Stomach (tissue), 19 donors: ENCODE results near the gene CHAT. TPM values are rescaled to one million over a fixed set of nuclear protein-coding genes. Genes with fewer than 3 reads are reported as not detected.

ENCODE experiments used
- DNase-seq, 2 donors: peaks; one replicate each; pipeline versions ENCODE4 v3.0.0 to v3.0.0-alpha.2; 2013 to 2019
- H3K27ac ChIP-seq, 5 donors: fragments of 200-600 bp in 4 of 5; sonication (generic) in 4 of 5; one replicate each; pipeline ENCODE4 v1.5.1; 2013 to 2019; ENCODE audit warnings: mild to moderate bottlenecking in 1 of 5, moderate library complexity in 1 of 5
- H3K27me3 ChIP-seq, 3 donors: fragments of 200-600 bp; sonication (generic); one replicate each; pipeline ENCODE4 v1.5.1; 2017 to 2019; ENCODE audit warnings: mixed run types in 1 of 3
- H3K36me3 ChIP-seq, 4 donors: fragments of 200-600 bp; sonication (generic); 1 replicate in 3 of 4; 2 replicates in 1 of 4; pipeline ENCODE4 v1.5.1; 2016 to 2019
- H3K4me1 ChIP-seq, 4 donors: fragments of 200-600 bp; sonication (generic); one replicate each; pipeline ENCODE4 v1.5.1; 2016 to 2019
- H3K4me3 ChIP-seq, 4 donors: fragments of 200-600 bp; sonication (generic) in 3 of 4; one replicate each; pipeline ENCODE4 v1.5.1; 2016 to 2019; ENCODE audit warnings: mild to moderate bottlenecking in 1 of 4
- H3K9me3 ChIP-seq, 4 donors: fragments of 200-600 bp; sonication (generic); one replicate each; pipeline ENCODE4 v1.5.1; 2016 to 2019
- CTCF ChIP-seq, 7 experiments: fragments of 450-650 bp in 4 of 7; fragments of 200-600 bp in 3 of 7; sonication (generic) in 3 of 7; IDR thresholded peaks; one replicate each; pipeline ENCODE4 v1.5.1; 2016 to 2019; ENCODE audit warnings: antibody characterized with exemption in 7 of 7, control low read depth in 2 of 7, mild to moderate bottlenecking in 1 of 7
- EP300 ChIP-seq: sonication (generic); formaldehyde crosslinking; IDR thresholded peaks from one replicate; pipeline ENCODE4 v1.6.1; 2017; ENCODE audit warnings: antibody characterized with exemption
- POLR2A ChIP-seq, 4 donors: fragments of 450-650 bp; IDR thresholded peaks; one replicate each; pipeline ENCODE4 v1.6.1; 2016; ENCODE audit warnings: antibody characterized with exemption in 4 of 4, control low read depth in 2 of 4, mild to moderate bottlenecking in 1 of 4, moderate library complexity in 1 of 4
- POLR2AphosphoS5 ChIP-seq, 3 donors: sonication (generic); formaldehyde crosslinking; IDR thresholded peaks; one replicate each; pipeline ENCODE4 v1.6.1; 2016; ENCODE audit warnings: antibody characterized with exemption in 3 of 3
- WGBS, 5 donors: extraction: QIAGEN DNeasy Blood & Tissue Kit in 3 of 5; methylation state at CpG; one replicate each; pipeline versions ENCODE4 v1.1.5 to v1.1.7; 2013 to 2018; 5-methylcytosine and 5-hydroxymethylcytosine counted together
- intact Hi-C: fragments of 100-400 bp; cut with DNase I; formaldehyde crosslinking; loops from one replicate; pipeline ENCODE4 v1.15.1; 2023; ENCODE audit warnings: low total_unique reads
- long read RNA-seq, 10 donors: transcript quantifications; one replicate each; lab custom pipeline, GENCODE V29; 2026
- polyA plus RNA-seq, 3 donors: library from polyadenylated mRNA; stranded (reverse); fragments of 200-250 nt; gene quantifications; one replicate each; pipeline ENCODE4 v1.2.3, GENCODE V29; 2013
- total RNA-seq, 5 donors: library from RNA; depleted of rRNA; stranded (reverse); fragments of >200 nt; gene quantifications; one replicate each; pipeline versions ENCODE4 v1.1.0 to v1.2.3, GENCODE V29; 2014 to 2016
- donor health status: healthy with polysubstance abuse.
- donor health status: Bipolar disorder and iron deficiency.
- donor health status: healthy.

The CHAT gene
- total RNA-seq (1 to 10 TPM in 1 of 5 donors, not detected in 4; 8.7 TPM), polyA plus RNA-seq (not detected)
- long read RNA-seq, donor 1 = 0 reads
- long read RNA-seq, donor 2 = 0 reads
- long read RNA-seq, donor 3 = 0 reads
- long read RNA-seq, donor 4 = 0 reads
- long read RNA-seq, donor 5 = 0 reads
- long read RNA-seq, donor 6 = 0 reads
- long read RNA-seq, donor 7 = 0 reads
- long read RNA-seq, donor 8 = 0 reads
- long read RNA-seq, donor 9 = 0 reads
- long read RNA-seq, donor 10 = 0 reads

GRCh38 chr10:49613882-49614241 is at the start of gene CHAT:
Gene CHAT (plus strand): TSS chr10:49614037. CDS start chr10:49614190, 153 bp downstream.
- H3K4me1 ChIP-seq = peaks cover 13 to 58% (median 27%) of the 10 kb centered on the region in 4 donors
- no peak for DNase-seq
- no peak within 1 kb of the TSS for H3K27ac ChIP-seq
- TF ChIP-seq CTCF (IDR thresholded peaks at IDR 0.05) = no peak
- TF ChIP-seq POLR2A (IDR thresholded peaks at IDR 0.05) = no peak
- TF ChIP-seq POLR2AphosphoS5 (IDR thresholded peaks at IDR 0.05) = no peak
- TF ChIP-seq EP300 = no peak
- peaks cover 0 to 11% (median 0%) of the 10 kb centered on the region in 4 donors for H3K9me3 ChIP-seq
- H3K36me3 ChIP-seq = no peaks in the 10 kb centered on the region
- H3K27me3 ChIP-seq = peaks cover 49 to 100% (median 85%) of the 10 kb centered on the region in 3 donors
- 1 to 9% (median 2%) methylated on average over 8 to 10 of the region's 10 CpGs for WGBS, 5 donors
- intact Hi-C loops = no loop called here
- H3K4me3 ChIP-seq = no peak within 1 kb of the TSS

GRCh38 chr10:49564461-49565009 is 49.3 kb upstream of the CHAT start:
- no peak for DNase-seq
- H3K4me3 ChIP-seq = no peak overlapping the region
- TF ChIP-seq POLR2AphosphoS5 (IDR thresholded peaks at IDR 0.05) = no peak
- no peak for TF ChIP-seq CTCF (IDR thresholded peaks at IDR 0.05)
- no peak for TF ChIP-seq POLR2A (IDR thresholded peaks at IDR 0.05)
- H3K36me3 ChIP-seq = no peaks in the 10 kb centered on the region
- H3K4me1 ChIP-seq = no peaks in the 10 kb centered on the region
- intact Hi-C loops = no loop called here
- 77 to 86% (median 83%) methylated on average over 4 of the region's 4 CpGs for WGBS, 5 donors
- no peak overlapping the region for H3K27ac ChIP-seq
- peaks cover 0 to 32% (median 0%) of the 10 kb centered on the region in 3 donors for H3K27me3 ChIP-seq
- H3K9me3 ChIP-seq = peaks cover 0 to 11% (median 6%) of the 10 kb centered on the region in 4 donors

- Histone ChIP-seq H3K4me1 (no peaks in the 10 kb centered on the region), H3K36me3 (no peaks in the 10 kb centered on the region), H3K4me3 (no peak overlapping the region), H3K27me3 (peaks cover 0 to 21% (median 0%) of the 10 kb centered on the region in 3 donors), H3K9me3 (peaks cover 0 to 14% (median 6%) of the 10 kb centered on the region in 4 donors), H3K27ac (no peak overlapping the region)
- 74 to 100% (median 89%) methylated on average over 1 of the region's 1 CpG for WGBS, 5 donors
- TF ChIP-seq POLR2AphosphoS5 (IDR thresholded peaks at IDR 0.05) (no peak), CTCF (IDR thresholded peaks at IDR 0.05) (no peak), EP300 (no peak), POLR2A (IDR thresholded peaks at IDR 0.05) (no peak)
- DNase-seq = no peak
- intact Hi-C loops = no loop called here
Observed at GRCh38 chr10:49567810-49568209, 46.0 kb upstream of the CHAT start.

GRCh38 chr10:49568235-49568634 is 45.6 kb upstream of the CHAT start:
- no peak for DNase-seq
- Histone ChIP-seq H3K27me3 (peaks cover 0 to 17% (median 0%) of the 10 kb centered on the region in 3 donors), H3K36me3 (no peaks in the 10 kb centered on the region), H3K4me3 (no peak overlapping the region), H3K9me3 (peaks cover 0 to 14% (median 6%) of the 10 kb centered on the region in 4 donors), H3K27ac (no peak overlapping the region), H3K4me1 (no peaks in the 10 kb centered on the region)
- intact Hi-C loops = no loop called here
- 59 to 75% (median 66%) methylated on average over 2 of the region's 2 CpGs for WGBS, 5 donors
- TF ChIP-seq POLR2AphosphoS5 (IDR thresholded peaks at IDR 0.05) = no peak
- TF ChIP-seq CTCF (IDR thresholded peaks at IDR 0.05) = no peak
- no peak for TF ChIP-seq EP300
- TF ChIP-seq POLR2A (IDR thresholded peaks at IDR 0.05) = no peak
